Uterus (tissue), 4 donors: ENCODE measurements around the gene C2CD3. TPM values are rescaled to one million over a fixed set of nuclear protein-coding genes. Genes with fewer than 3 reads are reported as not detected.

Experiments
- DNase-seq, 2 donors: peaks; one replicate each; pipeline ENCODE4 v3.0.0-alpha.2; 2019 to 2020
- H3K27ac ChIP-seq, 2 donors: fragments of 200-600 bp; sonication (generic); 1 replicate in 1 of 2; 2 replicates in 1 of 2; pipeline ENCODE4 v1.5.1; 2016 to 2018
- H3K27me3 ChIP-seq, 2 donors: fragments of 200-600 bp; sonication (generic); one replicate each; pipeline ENCODE4 v1.5.1; 2018 to 2019; ENCODE audit warnings: control low read depth in 1 of 2
- H3K36me3 ChIP-seq, 2 donors: fragments of 200-600 bp; sonication (generic); one replicate each; pipeline ENCODE4 v1.5.1; 2019; ENCODE audit warnings: control low read depth in 1 of 2
- H3K4me1 ChIP-seq, 2 donors: fragments of 200-600 bp; sonication (generic); one replicate each; pipeline ENCODE4 v1.5.1; 2018 to 2019; ENCODE audit warnings: control low read depth in 1 of 2
- H3K4me3 ChIP-seq, 2 donors: fragments of 200-600 bp; sonication (generic); 1 replicate in 1 of 2; 2 replicates in 1 of 2; pipeline ENCODE4 v1.5.1; 2018 to 2019; ENCODE audit warnings: mild to moderate bottlenecking in 1 of 2
- H3K9me3 ChIP-seq, 2 donors: fragments of 200-600 bp; sonication (generic); one replicate each; pipeline ENCODE4 v1.5.1; 2019; ENCODE audit warnings: control low read depth in 1 of 2
- CTCF ChIP-seq, 4 experiments: fragments of 200-600 bp in 2 of 4; fragments of 450-650 bp in 2 of 4; sonication (generic) in 2 of 4; IDR thresholded peaks; one replicate each; pipeline ENCODE4 v1.5.1; 2016 to 2019; ENCODE audit warnings: antibody characterized with exemption in 4 of 4, mild to moderate bottlenecking in 2 of 4, moderate library complexity in 1 of 4
- POLR2A ChIP-seq, 2 donors: fragments of 450-650 bp; IDR thresholded peaks; one replicate each; pipeline ENCODE4 v1.6.1; 2016; ENCODE audit warnings: antibody characterized with exemption in 2 of 2, mild to moderate bottlenecking in 1 of 2, moderate library complexity in 1 of 2
- intact Hi-C: fragments of 100-400 bp; cut with DNase I; formaldehyde crosslinking; loops from one replicate; pipeline ENCODE4 v1.15.1; 2023; ENCODE audit warnings: low total_unique reads
- total RNA-seq, 4 donors: library from RNA; depleted of rRNA in 3 of 4; stranded (reverse); fragments of >200 nt in 3 of 4; gene quantifications; one replicate each; pipeline versions ENCODE4 v1.1.0 to v1.2.4, GENCODE V29; 2014 to 2023
- donor health status: DM: yes; HTN: yes; CAD: no.

C2CD3 gene
- total RNA-seq, 4 donors from 2014 or later: 22.5 to 347 (median 29.5) TPM

- no peaks in the 10 kb centered on the region for H3K4me1 ChIP-seq
- intact Hi-C loops: no loop called here
- no peak overlapping the region for H3K27ac ChIP-seq
- H3K4me3 ChIP-seq: no peak overlapping the region
- H3K27me3 ChIP-seq: no peaks in the 10 kb centered on the region
- no peak for DNase-seq
- no peaks in the 10 kb centered on the region for H3K36me3 ChIP-seq
- no peaks in the 10 kb centered on the region for H3K9me3 ChIP-seq
- TF ChIP-seq POLR2A (IDR thresholded peaks at IDR 0.05) (no peak), CTCF (IDR thresholded peaks at IDR 0.05) (no peak)
These were observed 25.0 kb upstream of the C2CD3 start for GRCh38 chr11:74195828-74196227.

GRCh38 chr11:74185695-74186094 lies 14.9 kb upstream of the C2CD3 start:
- Histone ChIP-seq H3K9me3 (no peaks in the 10 kb centered on the region), H3K27me3 (no peaks in the 10 kb centered on the region), H3K27ac (no peak overlapping the region), H3K4me3 (no peak overlapping the region), H3K4me1 (no peaks in the 10 kb centered on the region), H3K36me3 (no peaks in the 10 kb centered on the region)
- intact Hi-C loops: no loop called here
- TF ChIP-seq CTCF (IDR thresholded peaks at IDR 0.05) (no peak), POLR2A (IDR thresholded peaks at IDR 0.05) (no peak)
- no peak for DNase-seq

DNA sequence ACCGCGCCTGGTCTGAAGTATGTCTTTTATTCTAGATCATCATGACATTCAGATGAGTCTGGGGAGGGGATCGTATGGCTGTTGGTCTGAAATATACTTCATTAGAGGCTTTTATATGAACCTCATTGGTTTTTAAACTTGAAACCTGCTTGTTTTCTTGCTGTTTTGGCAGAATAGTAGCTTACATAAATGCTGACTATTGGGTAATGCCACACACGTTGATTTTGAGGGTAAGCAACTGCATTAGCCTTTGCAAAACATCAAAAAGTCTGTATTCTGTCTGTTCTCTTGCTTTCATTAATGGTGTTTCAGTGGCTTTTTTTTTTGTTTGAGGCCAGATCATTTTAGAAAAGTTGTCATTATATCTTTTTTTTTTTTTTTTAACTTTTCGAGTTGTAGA lies 14.5 kb upstream of the C2CD3 start:
- Histone ChIP-seq H3K9me3 (no peaks in the 10 kb centered on the region), H3K4me3 (no peak overlapping the region), H3K4me1 (no peaks in the 10 kb centered on the region), H3K27ac (no peak overlapping the region), H3K36me3 (no peaks in the 10 kb centered on the region), H3K27me3 (no peaks in the 10 kb centered on the region)
- TF ChIP-seq POLR2A (IDR thresholded peaks at IDR 0.05) (no peak), CTCF (IDR thresholded peaks at IDR 0.05) (no peak)
- DNase-seq: no peak
- intact Hi-C loops: no loop called here

DNA sequence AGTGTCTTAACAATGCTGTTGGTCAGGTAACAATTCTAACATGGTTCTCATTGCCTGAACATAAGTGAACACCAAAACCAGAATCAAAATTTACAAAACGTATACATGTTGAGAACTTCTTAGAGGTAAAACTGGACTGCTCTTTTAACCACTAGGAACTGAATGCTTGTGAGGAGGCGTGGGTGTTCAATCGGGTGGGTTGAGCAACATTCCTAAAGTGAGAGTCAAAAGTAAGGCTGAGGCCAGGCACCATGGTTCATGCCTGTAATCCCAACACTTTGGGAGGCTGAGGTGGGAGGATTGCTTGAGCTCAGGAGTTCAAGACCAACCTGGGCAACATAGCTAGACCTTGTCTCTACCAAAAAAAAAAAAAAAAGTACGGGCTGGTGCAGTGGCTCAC lies 11.8 kb upstream of the C2CD3 start:
- Histone ChIP-seq H3K4me3 (no peak overlapping the region), H3K9me3 (no peaks in the 10 kb centered on the region), H3K27ac (no peak overlapping the region), H3K4me1 (no peaks in the 10 kb centered on the region), H3K36me3 (no peaks in the 10 kb centered on the region), H3K27me3 (no peaks in the 10 kb centered on the region)
- intact Hi-C loops: no loop called here
- TF ChIP-seq CTCF (IDR thresholded peaks at IDR 0.05): no peak
- no peak for TF ChIP-seq POLR2A (IDR thresholded peaks at IDR 0.05)
- no peak for DNase-seq

DNA sequence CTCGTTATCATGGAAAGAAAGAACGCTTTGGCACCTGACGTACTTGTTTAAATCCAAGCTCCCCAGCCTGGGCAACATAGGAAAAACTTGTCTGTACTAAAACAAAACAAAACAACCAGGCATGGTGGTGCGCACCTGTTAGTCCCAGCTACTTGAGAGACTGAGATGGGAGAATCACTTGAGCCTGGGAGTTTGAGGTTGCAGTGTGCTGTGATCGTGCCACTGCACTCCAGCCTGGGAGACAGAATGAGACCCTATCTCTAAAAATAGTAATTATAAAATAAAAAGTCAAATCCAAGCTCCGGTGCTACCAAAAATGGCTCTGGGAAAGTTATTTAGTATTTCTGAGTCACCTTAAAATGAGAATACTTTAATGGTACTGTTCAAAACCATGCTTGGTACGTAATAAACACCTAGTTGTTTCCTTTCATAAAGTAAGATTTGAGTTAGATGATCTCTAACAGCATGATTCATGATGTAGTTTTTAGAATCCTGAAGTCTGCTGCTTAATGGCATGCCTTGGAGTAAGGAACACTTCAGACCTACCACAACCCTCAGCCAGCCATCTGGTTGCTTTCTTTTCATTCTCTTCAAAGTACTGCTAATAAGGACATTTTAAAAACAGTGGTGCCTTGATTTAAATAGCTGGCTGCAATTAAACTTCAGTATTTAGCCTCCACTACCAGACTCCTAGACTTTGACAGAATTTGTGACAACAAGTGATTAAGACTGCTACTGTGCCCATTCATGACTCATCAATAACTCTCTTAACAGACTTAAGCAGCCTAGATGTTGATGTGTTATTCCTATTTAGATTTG lies 8.6 kb upstream of the C2CD3 start:
- no peaks in the 10 kb centered on the region for H3K4me1 ChIP-seq
- intact Hi-C loops: no loop called here
- TF ChIP-seq POLR2A (IDR thresholded peaks at IDR 0.05): no peak
- TF ChIP-seq CTCF (IDR thresholded peaks at IDR 0.05): no peak
- no peak for DNase-seq
- no peaks in the 10 kb centered on the region for H3K36me3 ChIP-seq
- H3K9me3 ChIP-seq: no peaks in the 10 kb centered on the region
- no peak overlapping the region for H3K27ac ChIP-seq
- no peak overlapping the region for H3K4me3 ChIP-seq
- no peaks in the 10 kb centered on the region for H3K27me3 ChIP-seq
